ENCODE data around the gene OR6B3. TPM values are rescaled to one million over a fixed set of nuclear protein-coding genes. Genes with fewer than 3 reads are reported as not detected.

OR6B3 gene
- total RNA-seq, 1 donor from 2014 or later, result not detected

GRCh38 chr2:240018071-240018750 lies 35.1 kb downstream of the OR6B3 start:
- H3K4me3 ChIP-seq (ENCODE audit: low read depth, low read length), result no peak overlapping the region
- DNase-seq (ENCODE audit: low read depth), result no peak
- no peaks in the 10 kb centered on the region for H3K27me3 ChIP-seq (ENCODE audit: control insufficient read depth, insufficient read depth, low read length)
- TF ChIP-seq CTCF (IDR thresholded peaks at IDR 0.05; ENCODE audit: insufficient read depth, low read length, poor library complexity, severe bottlenecking), result no peak
- H3K36me3 ChIP-seq (ENCODE audit: control insufficient read depth, insufficient read depth, low read length), result no peaks in the 10 kb centered on the region

DNA sequence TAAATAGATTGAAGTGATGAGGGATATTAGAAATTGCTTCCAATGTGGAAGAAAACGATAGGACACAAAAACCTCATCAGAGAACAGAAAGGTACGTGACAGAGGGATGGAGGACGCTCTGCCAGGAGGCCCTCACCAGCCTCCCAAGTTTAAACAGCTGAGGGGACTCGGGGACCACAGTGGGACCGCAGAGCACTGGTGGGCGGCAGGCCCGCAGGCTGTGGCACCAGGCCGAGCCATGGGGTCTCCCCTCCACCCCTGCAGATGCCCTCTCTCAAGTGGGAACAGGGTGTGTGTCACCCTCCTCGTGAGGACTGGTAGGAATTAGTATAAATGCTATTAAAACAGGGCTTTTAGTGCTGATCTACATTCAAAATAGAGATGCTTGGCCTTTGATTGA lies 39.0 kb downstream of the OR6B3 start:
- DNase-seq (ENCODE audit: low read depth), result no peak
- Histone ChIP-seq H3K4me3 (ENCODE audit: low read depth, low read length) (no peak overlapping the region), H3K36me3 (ENCODE audit: control insufficient read depth, insufficient read depth, low read length) (peaks cover 2% of the 10 kb centered on the region), H3K27me3 (ENCODE audit: control insufficient read depth, insufficient read depth, low read length) (no peaks in the 10 kb centered on the region)
- no peak for TF ChIP-seq CTCF (IDR thresholded peaks at IDR 0.05; ENCODE audit: insufficient read depth, low read length, poor library complexity, severe bottlenecking)

DNA sequence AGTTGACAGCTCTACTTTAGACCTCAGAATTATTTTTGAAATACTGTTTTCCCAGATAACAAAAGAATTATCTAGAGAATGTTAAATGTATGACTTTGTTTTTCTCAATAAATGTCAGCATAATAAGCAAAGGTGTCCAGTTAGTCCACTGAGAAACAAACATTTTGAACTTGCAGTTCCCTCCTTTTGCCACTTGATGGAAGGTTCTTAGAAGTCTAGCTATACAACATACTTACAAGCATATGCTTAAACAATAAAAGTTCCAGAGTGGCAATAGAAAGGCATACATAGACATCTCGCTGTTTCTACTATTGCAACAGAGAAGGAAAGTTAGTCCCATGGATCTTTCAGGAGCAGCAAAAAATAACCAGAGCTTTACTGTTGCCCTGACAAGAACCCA lies 40.0 kb downstream of the OR6B3 start:
- TF ChIP-seq CTCF (IDR thresholded peaks at IDR 0.05; ENCODE audit: insufficient read depth, low read length, poor library complexity, severe bottlenecking), result peak; percentile 36
- DNase-seq (ENCODE audit: low read depth), result no peak
- no peak overlapping the region for H3K4me3 ChIP-seq (ENCODE audit: low read depth, low read length)
- H3K27me3 ChIP-seq (ENCODE audit: control insufficient read depth, insufficient read depth, low read length), result no peaks in the 10 kb centered on the region
- peaks cover 3% of the 10 kb centered on the region for H3K36me3 ChIP-seq (ENCODE audit: control insufficient read depth, insufficient read depth, low read length)

DNA sequence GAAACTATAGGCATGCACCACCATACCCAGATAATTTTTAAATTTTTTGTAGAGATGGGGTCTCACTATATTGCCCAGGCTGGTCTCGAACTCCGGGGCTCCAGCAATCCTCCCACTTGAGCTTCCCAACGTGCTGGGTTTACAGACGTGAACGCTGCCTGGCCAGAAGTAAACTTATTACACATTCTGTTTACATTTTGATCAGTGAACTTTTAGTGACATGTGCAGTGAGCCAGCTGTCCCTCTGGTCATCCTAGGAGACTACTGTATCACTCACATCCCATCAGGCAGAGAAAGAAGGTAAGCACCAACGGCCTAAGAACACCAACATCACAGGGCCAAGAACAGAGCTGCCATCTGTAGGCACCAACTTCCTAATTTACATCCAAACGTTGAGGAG lies 50.3 kb downstream of the OR6B3 start:
- no peak for DNase-seq (ENCODE audit: low read depth)
- Histone ChIP-seq H3K27me3 (ENCODE audit: control insufficient read depth, insufficient read depth, low read length) (no peaks in the 10 kb centered on the region), H3K36me3 (ENCODE audit: control insufficient read depth, insufficient read depth, low read length) (peaks cover 3% of the 10 kb centered on the region), H3K4me3 (ENCODE audit: low read depth, low read length) (no peak overlapping the region)
- TF ChIP-seq CTCF (IDR thresholded peaks at IDR 0.05; ENCODE audit: insufficient read depth, low read length, poor library complexity, severe bottlenecking), result no peak

DNA sequence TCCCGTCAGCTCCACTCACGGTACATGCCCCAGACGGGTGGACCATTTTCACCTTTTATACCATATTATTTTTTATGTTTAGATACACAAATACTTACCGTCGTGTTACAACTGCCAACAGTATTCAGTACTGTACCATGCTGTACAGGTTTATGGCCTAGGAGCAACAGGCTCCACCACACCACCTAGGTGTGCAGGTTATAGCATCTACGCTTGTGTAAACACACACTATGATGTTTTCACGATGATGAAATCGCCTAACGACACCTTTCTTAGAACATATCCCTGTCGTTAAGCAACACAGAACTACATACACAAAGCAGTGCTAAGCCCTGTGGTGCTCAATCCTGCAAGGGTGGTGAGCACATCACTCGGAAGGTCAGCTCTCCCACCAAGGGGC lies 52.6 kb downstream of the OR6B3 start:
- Histone ChIP-seq H3K36me3 (ENCODE audit: control insufficient read depth, insufficient read depth, low read length) (peaks cover 3% of the 10 kb centered on the region), H3K27me3 (ENCODE audit: control insufficient read depth, insufficient read depth, low read length) (no peaks in the 10 kb centered on the region), H3K4me3 (ENCODE audit: low read depth, low read length) (no peak overlapping the region)
- DNase-seq (ENCODE audit: low read depth), result no peak
- no peak for TF ChIP-seq CTCF (IDR thresholded peaks at IDR 0.05; ENCODE audit: insufficient read depth, low read length, poor library complexity, severe bottlenecking)

Measured in kidney epithelial cell (primary cell).